H1 (cell line): ENCODE results near the gene SRPRB. TPM values are rescaled to one million over a fixed set of nuclear protein-coding genes. Genes with fewer than 3 reads are reported as not detected.

Experiments used
- CTCF ChIA-PET: fragments of 300-600 bp; sonication (Branson Sonifier 250); formaldehyde crosslinking; loops from one replicate; lab custom pipeline; 2021; ENCODE audit not compliant: partially characterized antibody; lab: Charles Lee
- POLR2A ChIA-PET: fragments of 300-600 bp; sonication (Branson Sonifier 250); formaldehyde crosslinking; loops from one replicate; lab custom pipeline; 2021; ENCODE audit warnings: inconsistent platforms; ENCODE audit not compliant: partially characterized antibody; lab: Charles Lee
- DNase-seq, 2 experiments: peaks; one replicate each; pipeline versions ENCODE4 v3.0.0 to v3.0.0-alpha.2; 2010 to 2022; ENCODE audit warnings: low spot score in 2 of 2, low read depth in 1 of 2, mixed read lengths in 1 of 2
- FAIRE-seq: peaks from 2 replicates; lab custom pipeline; 2011; peaks lifted over from hg19 to GRCh38; lab: Jason Lieb, UNC
- H2AFZ ChIP-seq: 2 replicates; pipeline ENCODE4 v1.8.1; 2012; ENCODE audit warnings: low read length, inconsistent platforms
- H2AK5ac ChIP-seq: 2 replicates; pipeline ENCODE4 v1.6.1; 2013; ENCODE audit warnings: low read depth, low read length
- H2BK120ac ChIP-seq: replicated peaks from 2 replicates; pipeline ENCODE3; 2013; ENCODE audit warnings: low read depth, low read length, inconsistent platforms
- H2BK12ac ChIP-seq: 2 replicates; pipeline ENCODE4 v1.6.1; 2013; ENCODE audit warnings: low read depth, low read length
- H2BK15ac ChIP-seq: 2 replicates; pipeline ENCODE4 v1.6.1; 2013; ENCODE audit warnings: low read length
- H2BK20ac ChIP-seq: 2 replicates; pipeline ENCODE4 v1.6.1; 2013; ENCODE audit warnings: low read length
- H2BK5ac ChIP-seq: 2 replicates; pipeline ENCODE4 v1.6.1; 2013; ENCODE audit warnings: low read depth, low read length
- H3K14ac ChIP-seq: 2 replicates; pipeline ENCODE4 v1.6.1; 2013; ENCODE audit warnings: inconsistent platforms; ENCODE audit not compliant: insufficient read length
- H3K18ac ChIP-seq: 2 replicates; pipeline ENCODE4 v1.6.1; 2013; ENCODE audit warnings: low read length; ENCODE audit errors: extremely low read depth
- H3K23ac ChIP-seq: 2 replicates; pipeline ENCODE4 v1.6.1; 2013; ENCODE audit warnings: inconsistent platforms; ENCODE audit not compliant: insufficient read length
- H3K23me2 ChIP-seq: 2 replicates; pipeline ENCODE4 v1.6.1; 2013; ENCODE audit warnings: low read depth, low read length
- H3K27ac ChIP-seq: 2 replicates; pipeline ENCODE4 v1.6.1; 2011; ENCODE audit warnings: low read depth, low read length, inconsistent platforms
- H3K27me3 ChIP-seq, 4 experiments: replicated peaks in 1 of 4; 1 replicate in 1 of 4; 2 replicates in 3 of 4; pipeline versions ENCODE4 v1.6.1 to v1.8.1; 2011 to 2013; ENCODE audit warnings: low read length in 3 of 4, mild to moderate bottlenecking in 3 of 4, inconsistent platforms in 2 of 4, mixed read lengths in 2 of 4, moderate library complexity in 1 of 4; ENCODE audit not compliant: control insufficient read depth in 3 of 4, insufficient read depth in 3 of 4; ENCODE audit errors: extremely low read depth in 1 of 4
- H3K36me3 ChIP-seq, 4 experiments: 2 replicates each; pipeline versions ENCODE4 v1.6.1 to v1.8.1; 2011 to 2013; ENCODE audit warnings: mild to moderate bottlenecking in 4 of 4, low read length in 3 of 4, moderate library complexity in 2 of 4, control low read depth in 1 of 4, inconsistent platforms in 1 of 4; ENCODE audit not compliant: insufficient read depth in 4 of 4, control insufficient read depth in 2 of 4
- H3K4ac ChIP-seq: replicated peaks from 2 replicates; pipeline ENCODE3; 2013; ENCODE audit warnings: low read length, low read depth, mixed read lengths, inconsistent platforms; ENCODE audit not compliant: insufficient read length
- H3K4me1 ChIP-seq, 4 experiments: replicated peaks in 1 of 4; 1 replicate in 1 of 4; 2 replicates in 3 of 4; pipeline versions ENCODE4 v1.6.1 to v1.8.1; 2011 to 2013; ENCODE audit warnings: low read length in 3 of 4, inconsistent platforms in 2 of 4, mixed read lengths in 1 of 4; ENCODE audit not compliant: insufficient read depth in 4 of 4, control insufficient read depth in 3 of 4
- H3K4me2 ChIP-seq, 2 experiments: 2 replicates each; pipeline versions ENCODE4 v1.6.1 to v1.8.1; 2011 to 2013; ENCODE audit warnings: low read depth in 2 of 2, low read length in 2 of 2, control low read depth in 1 of 2, inconsistent platforms in 1 of 2, mild to moderate bottlenecking in 1 of 2; ENCODE audit not compliant: insufficient read depth in 1 of 2
- H3K4me3 ChIP-seq, 4 experiments: fragments of 200-600, 300-600 bp in 1 of 4; sonication (generic), shearing (Covaris generic), sonication (Bioruptor Twin) in 1 of 4; 2 replicates each; pipeline versions ENCODE4 v1.5.1 to v1.8.1; 2011 to 2016; ENCODE audit warnings: low read length in 4 of 4, low read depth in 3 of 4, control low read depth in 2 of 4, inconsistent platforms in 2 of 4, mild to moderate bottlenecking in 2 of 4, mixed read lengths in 1 of 4, moderate library complexity in 1 of 4; ENCODE audit not compliant: insufficient read depth in 2 of 4; ENCODE audit errors: extremely low read depth in 1 of 4
- H3K56ac ChIP-seq: replicated peaks from 2 replicates; pipeline ENCODE3; 2013; ENCODE audit warnings: low read depth, mild to moderate bottlenecking, mixed read lengths, low read length, inconsistent platforms; ENCODE audit not compliant: insufficient read length
- H3K79me1 ChIP-seq: 2 replicates; pipeline ENCODE4 v1.6.1; 2013; ENCODE audit warnings: low read depth, low read length, control low read depth
- H3K79me2 ChIP-seq, 2 experiments: 2 replicates each; pipeline versions ENCODE4 v1.6.1 to v1.8.1; 2012 to 2013; ENCODE audit warnings: low read length in 2 of 2, mild to moderate bottlenecking in 2 of 2, inconsistent platforms in 1 of 2; ENCODE audit not compliant: insufficient read depth in 2 of 2, control insufficient read depth in 1 of 2
- H3K9ac ChIP-seq, 4 experiments: replicated peaks in 1 of 4; 1 replicate in 1 of 4; 2 replicates in 3 of 4; pipeline versions ENCODE4 v1.6.1 to v1.8.1; 2011 to 2013; ENCODE audit warnings: low read depth in 3 of 4, low read length in 3 of 4, control low read depth in 2 of 4, mild to moderate bottlenecking in 2 of 4, moderate library complexity in 2 of 4, inconsistent platforms in 1 of 4; ENCODE audit errors: extremely low read depth in 1 of 4
- H3K9me3 ChIP-seq, 2 experiments: 2 replicates each; pipeline versions ENCODE4 v1.6.1 to v1.8.1; 2012 to 2013; ENCODE audit warnings: mild to moderate bottlenecking in 2 of 2, moderate library complexity in 2 of 2, control low read depth in 1 of 2, inconsistent platforms in 1 of 2, low read depth in 1 of 2, low read length in 1 of 2, mixed read lengths in 1 of 2; ENCODE audit not compliant: insufficient read depth in 2 of 2
- H4K20me1 ChIP-seq, 2 experiments: replicated peaks in 1 of 2; 2 replicates each; pipeline versions ENCODE3 to v1.8.1; 2011 to 2013; ENCODE audit warnings: inconsistent platforms in 2 of 2, low read length in 2 of 2, mild to moderate bottlenecking in 1 of 2; ENCODE audit not compliant: insufficient read depth in 2 of 2, control insufficient read depth in 1 of 2
- H4K5ac ChIP-seq: 2 replicates; pipeline ENCODE4 v1.6.1; 2013; ENCODE audit warnings: low read length, low read depth, mixed read lengths, inconsistent platforms; ENCODE audit not compliant: insufficient read length
- H4K8ac ChIP-seq: 2 replicates; pipeline ENCODE4 v1.8.0; 2013; ENCODE audit warnings: mild to moderate bottlenecking, moderate library complexity, low read length, inconsistent platforms; ENCODE audit not compliant: insufficient read depth; ENCODE audit errors: extremely low read depth
- H4K91ac ChIP-seq: replicated peaks from 2 replicates; pipeline ENCODE3; 2013; ENCODE audit warnings: low read length, mixed read lengths, inconsistent platforms; ENCODE audit not compliant: insufficient read length
- CBX8 ChIP-seq: fragments of 300-800, 300-1000 bp; sonication (generic); IDR thresholded peaks from 2 replicates; pipeline ENCODE4 v1.7.1; 2016; ENCODE audit warnings: low read depth, low read length, borderline replicate concordance
- HDAC2 ChIP-seq, 2 experiments: fragments of 300-600 bp in 1 of 2; sonication (generic) in 1 of 2; IDR thresholded peaks; 2 replicates each; pipeline ENCODE4 v1.6.1; 2011 to 2012; ENCODE audit warnings: low read depth in 2 of 2, low read length in 2 of 2, mild to moderate bottlenecking in 2 of 2, moderate library complexity in 2 of 2, borderline replicate concordance in 1 of 2, inconsistent platforms in 1 of 2
- RXRA ChIP-seq: IDR thresholded peaks from 2 replicates; pipeline ENCODE4 v1.6.1; 2011; ENCODE audit warnings: low read depth, mild to moderate bottlenecking, low read length, moderate library complexity; ENCODE audit not compliant: insufficient read depth
- SP2 ChIP-seq: IDR thresholded peaks from 2 replicates; pipeline ENCODE4 v1.6.1; 2012; ENCODE audit warnings: mild to moderate bottlenecking, low read length, inconsistent platforms
- TCF12 ChIP-seq: IDR thresholded peaks from 2 replicates; pipeline ENCODE4 v1.6.1; 2011; ENCODE audit warnings: low read depth, mild to moderate bottlenecking, low read length
- WGBS, 2 experiments: shearing (Covaris generic) in 1 of 2; methylation state at CpG; one replicate each; pipeline versions ENCODE4 v1.1.6 to v1.1.7; 2013 to 2015; ENCODE audit warnings: low lambda C conversion rate in 2 of 2, mixed read lengths in 2 of 2, inconsistent platforms in 1 of 2, low coverage in 1 of 2, missing lambda C conversion rate in 1 of 2; ENCODE audit not compliant: insufficient replicate concordance in 2 of 2, insufficient coverage in 1 of 2, insufficient read length in 1 of 2; ENCODE audit errors: extremely low coverage in 1 of 2, missing lambda C conversion rate in 1 of 2; 5-methylcytosine and 5-hydroxymethylcytosine counted together
- polyA plus RNA-seq, 7 experiments: library from polyadenylated mRNA; depleted of rRNA in 3 of 7; stranded (reverse) in 5 of 7; unstranded in 2 of 7; fragments of >200 nt in 5 of 7; fragments of 200-250 nt in 2 of 7; gene quantifications; 1 replicate in 5 of 7; 2 replicates in 1 of 7; 4 replicates in 1 of 7; pipeline versions ENCODE4 v1.2.1 to v1.2.3, GENCODE V29; 2011 to 2013; ENCODE audit warnings: missing spikeins in 2 of 7, mixed read lengths in 2 of 7
- total RNA-seq: library from RNA; stranded (reverse); fragmentation: NEBNext Ultra II Directional; extraction: Animal tissue kit (Norgen Biotek cat#: 25700); gene quantifications from 2 replicates; pipeline ENCODE4 v1.2.1, GENCODE V29; 2021

Gene SRPRB
- total and polyA plus RNA-seq, 2 of the 8 experiments (the other 6 are each of a cell fraction or from before 2014, with no cell fraction given): 15.9 to 49.8 TPM

DNA sequence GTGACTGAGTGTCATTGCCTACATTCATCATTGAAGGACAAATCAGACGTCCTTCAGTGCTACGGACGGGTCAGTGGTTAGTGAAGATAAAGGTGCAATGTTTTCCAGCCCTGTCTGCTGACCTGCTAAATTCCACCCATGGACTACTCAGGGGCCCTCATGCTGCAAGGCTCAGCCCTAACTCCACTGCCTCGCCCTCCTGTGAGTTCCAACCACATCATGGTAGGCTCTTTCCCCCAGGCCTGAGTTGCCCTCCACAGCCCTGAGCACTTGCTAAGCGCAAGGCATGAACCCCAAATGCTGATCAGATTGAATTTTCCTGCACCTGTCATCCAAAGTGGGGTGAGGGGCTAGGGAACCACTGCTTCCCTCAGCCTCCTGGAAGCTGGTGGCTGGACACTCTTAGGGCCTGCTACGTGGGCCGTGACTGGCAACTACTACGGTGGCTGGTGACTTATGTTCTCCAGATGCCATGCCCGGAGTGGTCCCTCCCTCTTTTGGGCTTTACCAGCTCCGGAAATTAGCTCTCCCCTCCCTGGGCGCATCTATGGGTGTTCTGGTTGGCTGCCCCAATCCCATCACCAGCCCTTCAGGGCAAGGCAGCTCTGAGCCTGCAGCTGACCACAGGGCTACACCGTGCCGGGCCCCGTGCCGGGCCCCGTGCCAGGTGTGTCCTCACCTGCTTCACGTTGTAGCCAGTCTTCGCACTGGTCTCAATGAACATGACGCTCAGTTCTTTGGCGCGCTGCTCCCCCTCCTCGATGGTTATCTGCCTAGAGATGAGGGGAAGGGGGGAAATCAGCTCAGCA is 32.1 kb downstream of the SRPRB start:
- Histone ChIP-seq H3K14ac (no peak overlapping the region), H2BK20ac (no peak overlapping the region), H3K36me3 (no peaks in the 10 kb centered on the region; a peak in 3 of 8 replicates), H4K8ac (no peak overlapping the region), H4K5ac (no peak overlapping the region), H3K9ac (no peak overlapping the region), H3K4ac (no peak overlapping the region), H2BK12ac (no peak overlapping the region), H2AK5ac (no peak overlapping the region), H3K4me3 (no peak overlapping the region), H3K18ac (no peak overlapping the region), H4K20me1 (no peaks in the 10 kb centered on the region), H2AFZ (no peak overlapping the region), H2BK120ac (no peak overlapping the region), H3K27me3 (no peaks in the 10 kb centered on the region), H3K56ac (no peak overlapping the region), H2BK5ac (no peak overlapping the region), H3K9me3 (no peaks in the 10 kb centered on the region), H3K4me2 (no peak overlapping the region), H3K79me2 (no peaks in the 10 kb centered on the region), H3K23me2 (peaks cover 4% of the 10 kb centered on the region; the same call in 1 of the 2 replicates), H3K4me1 (peaks cover 0 to 2% (median 0%) of the 10 kb centered on the region in 4 experiments; a peak in 1 of 7 replicates), H3K23ac (no peak overlapping the region), H3K79me1 (no peaks in the 10 kb centered on the region), H3K27ac (no peak overlapping the region; the same call in 1 of the 2 replicates), H2BK15ac (no peak overlapping the region), H4K91ac (no peak overlapping the region)
- TF ChIP-seq SP2 (no peak), TCF12 (no peak), HDAC2 (IDR thresholded peaks at IDR 0.05; ENCODE audit: borderline replicate concordance in 1 of 2, low read depth in 2 of 2, low read length in 2 of 2) (no peak), RXRA (no peak), CBX8 (no peak)
- FAIRE-seq (no peak), DNase-seq (no peak)
- ChIA-PET POLR2A (no interaction called here), CTCF (interaction anchor here (0.6 kb wide), 1 partner anchor 204 kb away, joined by 3 read pairs; no protein-coding TSS in a partner anchor)
- 90% methylated on average over 16 of the region's 22 CpGs; no CpG with 5 or more reads in 1 of the 2 experiments for WGBS, 2 experiments
